Stomach (tissue), 4 donors: ENCODE measurements around the gene DUSP7.

Experiments used
- CTCF ChIP-seq, 7 experiments: fragments of 450-650 bp in 4 of 7; fragments of 200-600 bp in 3 of 7; sonication (generic) in 3 of 7; IDR thresholded peaks; one replicate each; pipeline ENCODE4 v1.5.1; 2016 to 2019; ENCODE audit warnings: antibody characterized with exemption in 7 of 7, control low read depth in 2 of 7, mild to moderate bottlenecking in 1 of 7
- POLR2A ChIP-seq, 4 donors: fragments of 450-650 bp; IDR thresholded peaks; one replicate each; pipeline ENCODE4 v1.6.1; 2016; ENCODE audit warnings: antibody characterized with exemption in 4 of 4, control low read depth in 2 of 4, mild to moderate bottlenecking in 1 of 4, moderate library complexity in 1 of 4
- POLR2AphosphoS5 ChIP-seq, 3 donors: sonication (generic); formaldehyde crosslinking; IDR thresholded peaks; one replicate each; pipeline ENCODE4 v1.6.1; 2016; ENCODE audit warnings: antibody characterized with exemption in 3 of 3

- TF ChIP-seq POLR2AphosphoS5 (IDR thresholded peaks at IDR 0.05) (no peak), CTCF (IDR thresholded peaks at IDR 0.05) (no peak), POLR2A (IDR thresholded peaks at IDR 0.05) (no peak)
Measured at GRCh38 chr3:52078781-52079560, 22.6 kb upstream of the DUSP7 start.
